Measurements from ENCODE around the gene CFAP221.

The CFAP221 gene

GRCh38 chr2:119692310-119692709, 148.1 kb downstream of the CFAP221 start:
- H3K4me3 ChIP-seq (ENCODE audit: low read depth, low read length): no peak overlapping the region
- DNase-seq (ENCODE audit: low read depth): no peak
- TF ChIP-seq, protein P1, sequence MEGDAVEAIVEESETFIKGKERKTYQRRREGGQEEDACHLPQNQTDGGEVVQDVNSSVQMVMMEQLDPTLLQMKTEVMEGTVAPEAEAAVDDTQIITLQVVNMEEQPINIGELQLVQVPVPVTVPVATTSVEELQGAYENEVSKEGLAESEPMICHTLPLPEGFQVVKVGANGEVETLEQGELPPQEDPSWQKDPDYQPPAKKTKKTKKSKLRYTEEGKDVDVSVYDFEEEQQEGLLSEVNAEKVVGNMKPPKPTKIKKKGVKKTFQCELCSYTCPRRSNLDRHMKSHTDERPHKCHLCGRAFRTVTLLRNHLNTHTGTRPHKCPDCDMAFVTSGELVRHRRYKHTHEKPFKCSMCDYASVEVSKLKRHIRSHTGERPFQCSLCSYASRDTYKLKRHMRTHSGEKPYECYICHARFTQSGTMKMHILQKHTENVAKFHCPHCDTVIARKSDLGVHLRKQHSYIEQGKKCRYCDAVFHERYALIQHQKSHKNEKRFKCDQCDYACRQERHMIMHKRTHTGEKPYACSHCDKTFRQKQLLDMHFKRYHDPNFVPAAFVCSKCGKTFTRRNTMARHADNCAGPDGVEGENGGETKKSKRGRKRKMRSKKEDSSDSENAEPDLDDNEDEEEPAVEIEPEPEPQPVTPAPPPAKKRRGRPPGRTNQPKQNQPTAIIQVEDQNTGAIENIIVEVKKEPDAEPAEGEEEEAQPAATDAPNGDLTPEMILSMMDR (IDR thresholded peaks at IDR 0.05; ENCODE audit: insufficient read depth, low read depth, low read length, missing control alignments): no peak

GRCh38 chr2:119692954-119693353, 148.7 kb downstream of the CFAP221 start:
- no peak for DNase-seq (ENCODE audit: low read depth)
- TF ChIP-seq, protein P1 (IDR thresholded peaks at IDR 0.05; ENCODE audit: insufficient read depth, low read depth, low read length, missing control alignments): no peak
- no peak overlapping the region for H3K4me3 ChIP-seq (ENCODE audit: low read depth, low read length)

- H3K4me3 ChIP-seq (ENCODE audit: low read depth, low read length): no peak overlapping the region
- no peak for DNase-seq (ENCODE audit: low read depth)
- TF ChIP-seq, protein P1 (IDR thresholded peaks at IDR 0.05; ENCODE audit: insufficient read depth, low read depth, low read length, missing control alignments): no peak
These were observed 149.3 kb downstream of the CFAP221 start for GRCh38 chr2:119693567-119693966.

GRCh38 chr2:119693967-119694366, 149.7 kb downstream of the CFAP221 start:
- H3K4me3 ChIP-seq (ENCODE audit: low read depth, low read length): no peak overlapping the region
- TF ChIP-seq, protein P1 (IDR thresholded peaks at IDR 0.05; ENCODE audit: insufficient read depth, low read depth, low read length, missing control alignments): no peak
- no peak for DNase-seq (ENCODE audit: low read depth)

- H3K4me3 ChIP-seq (ENCODE audit: low read depth, low read length): no peak overlapping the region
- DNase-seq (ENCODE audit: low read depth): no peak
- TF ChIP-seq, protein P1 (IDR thresholded peaks at IDR 0.05; ENCODE audit: insufficient read depth, low read depth, low read length, missing control alignments): no peak
These were observed 150.2 kb downstream of the CFAP221 start for GRCh38 chr2:119694470-119694844.

- no peak overlapping the region for H3K4me3 ChIP-seq (ENCODE audit: low read depth, low read length)
- DNase-seq (ENCODE audit: low read depth): no peak
These were observed 150.7 kb downstream of the CFAP221 start for GRCh38 chr2:119694845-119695521.

More at GRCh38 chr2:119694845-119695521, 150.7 kb downstream of the CFAP221 start:
- TF ChIP-seq, protein P1 (IDR thresholded peaks at IDR 0.05; ENCODE audit: insufficient read depth, low read depth, low read length, missing control alignments): no peak

All from GM12865 (cell line).